Vagina (tissue), 2 donors: ENCODE results near the gene SEMA3B. TPM values are rescaled to one million over a fixed set of nuclear protein-coding genes. Genes with fewer than 3 reads are reported as not detected.

Source experiments
- DNase-seq, 2 donors: peaks; one replicate each; pipeline ENCODE4 v3.0.0-alpha.2; 2017; ENCODE audit errors: extremely low spot score in 2 of 2
- H3K27ac ChIP-seq: fragments of 200-600 bp; sonication (generic); one replicate; pipeline ENCODE4 v1.5.1; 2019
- H3K27me3 ChIP-seq: fragments of 200-600 bp; sonication (generic); one replicate; pipeline ENCODE4 v1.5.1; 2019
- H3K36me3 ChIP-seq, 2 donors: fragments of 200-600 bp; sonication (generic); one replicate each; pipeline ENCODE4 v1.5.1; 2017 to 2019
- H3K4me1 ChIP-seq: fragments of 200-600 bp; sonication (generic); one replicate; pipeline ENCODE4 v1.5.1; 2019
- H3K4me3 ChIP-seq, 2 donors: fragments of 200-600 bp; sonication (generic); 1 replicate in 1 of 2; 2 replicates in 1 of 2; pipeline ENCODE4 v1.5.1; 2016 to 2019
- H3K9me3 ChIP-seq: fragments of 200-600 bp; sonication (generic); one replicate; pipeline ENCODE4 v1.5.1; 2019
- CTCF ChIP-seq, 3 experiments: fragments of 450-650 bp in 2 of 3; fragments of 200-600 bp in 1 of 3; sonication (generic) in 1 of 3; IDR thresholded peaks; one replicate each; pipeline ENCODE4 v1.5.1; 2017 to 2019; ENCODE audit warnings: antibody characterized with exemption in 3 of 3, mild to moderate bottlenecking in 2 of 3, moderate library complexity in 2 of 3
- POLR2A ChIP-seq, 2 donors: fragments of 450-650 bp; IDR thresholded peaks; one replicate each; pipeline ENCODE4 v1.6.1; 2017; ENCODE audit warnings: antibody characterized with exemption in 2 of 2, mild to moderate bottlenecking in 2 of 2, moderate library complexity in 2 of 2
- POLR2AphosphoS5 ChIP-seq, 2 donors: sonication (generic); formaldehyde crosslinking; IDR thresholded peaks; one replicate each; pipeline ENCODE4 v1.9.0; 2017; ENCODE audit warnings: antibody characterized with exemption in 2 of 2, mild to moderate bottlenecking in 2 of 2, low read depth in 1 of 2; ENCODE audit not compliant: insufficient read depth in 1 of 2
- intact Hi-C: fragments of 100-400 bp; cut with DNase I; formaldehyde crosslinking; loops from one replicate; pipeline ENCODE4 v1.15.1; 2023
- total RNA-seq: library from RNA; depleted of rRNA; stranded (reverse); fragments of >200 nt; gene quantifications from one replicate; pipeline ENCODE4 v1.2.3, GENCODE V29; 2016

Gene SEMA3B
- total RNA-seq, 1 donor from 2014 or later, result 32.9 TPM

DNA sequence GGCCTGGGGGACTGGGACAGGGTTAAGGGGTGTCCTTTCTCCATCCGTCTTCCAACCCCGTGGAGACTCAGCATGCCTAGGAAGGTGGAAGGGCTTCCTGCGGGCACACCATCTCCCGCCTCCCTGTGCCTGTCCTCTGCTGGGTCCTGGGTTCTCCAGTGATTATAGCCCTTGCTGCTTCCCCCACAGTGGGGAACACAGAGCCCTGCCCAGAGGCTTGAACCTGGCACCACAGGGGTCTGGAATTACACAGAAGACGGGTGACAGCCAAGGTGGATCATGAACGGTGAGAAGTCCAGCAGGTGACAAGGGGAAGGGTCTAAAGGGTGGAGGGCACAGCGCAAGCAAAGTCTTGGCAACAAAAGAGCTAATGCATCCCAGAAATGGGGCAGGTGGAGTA lies 6.2 kb upstream of the SEMA3B start:
- intact Hi-C loops, result no loop called here
- peak overlapping the region; percentile 98 for H3K27ac ChIP-seq
- peaks cover 75% of the 10 kb centered on the region for H3K4me1 ChIP-seq
- H3K9me3 ChIP-seq, result no peaks in the 10 kb centered on the region
- no peak for DNase-seq
- H3K36me3 ChIP-seq, result peaks cover 0 to 8% of the 10 kb centered on the region in 2 donors
- no peaks in the 10 kb centered on the region for H3K27me3 ChIP-seq
- H3K4me3 ChIP-seq, result no peak overlapping the region
- no peak for TF ChIP-seq POLR2AphosphoS5 (IDR thresholded peaks at IDR 0.05; ENCODE audit: insufficient read depth in 1 of 2, low read depth in 1 of 2)
- TF ChIP-seq CTCF (IDR thresholded peaks at IDR 0.05), result no peak
- TF ChIP-seq POLR2A (IDR thresholded peaks at IDR 0.05), result no peak

- H3K9me3 ChIP-seq, result no peaks in the 10 kb centered on the region
- H3K4me3 ChIP-seq, result no peak overlapping the region
- no peak for TF ChIP-seq CTCF (IDR thresholded peaks at IDR 0.05)
- H3K36me3 ChIP-seq, result no peaks in the 10 kb centered on the region
- H3K4me1 ChIP-seq, result peaks cover 84% of the 10 kb centered on the region
- no peak for DNase-seq
- H3K27me3 ChIP-seq, result no peaks in the 10 kb centered on the region
- peak overlapping the region; percentile 98 for H3K27ac ChIP-seq
- intact Hi-C loops, result no loop called here
Observed at GRCh38 chr3:50263478-50264382, 5.2 kb upstream of the SEMA3B start.

- TF ChIP-seq CTCF (IDR thresholded peaks at IDR 0.05) (no peak), POLR2A (IDR thresholded peaks at IDR 0.05) (no peak), POLR2AphosphoS5 (IDR thresholded peaks at IDR 0.05; ENCODE audit: insufficient read depth in 1 of 2, low read depth in 1 of 2) (peak in 1 of 2 donors; percentile 77)
- H3K9me3 ChIP-seq, result no peaks in the 10 kb centered on the region
- H3K4me1 ChIP-seq, result peaks cover 84% of the 10 kb centered on the region
- H3K36me3 ChIP-seq, result no peaks in the 10 kb centered on the region
- intact Hi-C loops, result no loop called here
- peak overlapping the region; percentile 98 for H3K27ac ChIP-seq
- H3K4me3 ChIP-seq, result no peak overlapping the region
- no peak for DNase-seq
- no peaks in the 10 kb centered on the region for H3K27me3 ChIP-seq
Observed at GRCh38 chr3:50264383-50264963, 4.5 kb upstream of the SEMA3B start.

DNA sequence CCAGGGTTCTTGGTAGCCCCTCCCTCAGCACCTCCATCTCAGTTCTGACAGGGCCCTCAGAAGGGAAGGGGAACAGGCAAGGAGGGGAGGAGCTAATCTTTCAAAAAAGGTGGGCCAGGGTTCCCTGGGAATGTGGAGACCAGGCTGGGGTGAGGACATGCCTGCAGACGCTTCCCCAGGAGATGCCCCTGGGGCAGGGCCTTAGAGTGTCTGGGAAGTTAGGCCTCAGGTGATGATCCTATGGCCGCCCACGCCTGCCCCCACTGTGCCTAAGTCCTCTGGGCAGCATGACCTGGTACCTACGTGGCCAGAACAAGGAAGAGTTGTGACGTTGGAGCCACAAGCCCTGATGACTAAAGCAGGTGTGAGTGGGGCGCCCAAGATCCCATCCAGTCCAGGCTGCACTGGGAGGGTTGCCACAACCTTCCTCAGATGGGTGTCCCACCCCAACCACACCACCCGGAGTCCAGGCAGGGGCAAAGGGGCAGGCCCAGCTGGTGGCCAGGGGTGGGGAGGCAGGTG lies 3.9 kb upstream of the SEMA3B start:
- DNase-seq, result no peak
- Histone ChIP-seq H3K4me1 (peaks cover 85% of the 10 kb centered on the region), H3K9me3 (no peaks in the 10 kb centered on the region), H3K27ac (peak overlapping the region; percentile 98), H3K27me3 (no peaks in the 10 kb centered on the region), H3K36me3 (no peaks in the 10 kb centered on the region), H3K4me3 (no peak overlapping the region)
- peak in 1 of 2 donors; percentile 54 for TF ChIP-seq POLR2AphosphoS5 (IDR thresholded peaks at IDR 0.05; ENCODE audit: insufficient read depth in 1 of 2, low read depth in 1 of 2)
- TF ChIP-seq POLR2A (IDR thresholded peaks at IDR 0.05), result no peak
- intact Hi-C loops, result no loop called here

DNA sequence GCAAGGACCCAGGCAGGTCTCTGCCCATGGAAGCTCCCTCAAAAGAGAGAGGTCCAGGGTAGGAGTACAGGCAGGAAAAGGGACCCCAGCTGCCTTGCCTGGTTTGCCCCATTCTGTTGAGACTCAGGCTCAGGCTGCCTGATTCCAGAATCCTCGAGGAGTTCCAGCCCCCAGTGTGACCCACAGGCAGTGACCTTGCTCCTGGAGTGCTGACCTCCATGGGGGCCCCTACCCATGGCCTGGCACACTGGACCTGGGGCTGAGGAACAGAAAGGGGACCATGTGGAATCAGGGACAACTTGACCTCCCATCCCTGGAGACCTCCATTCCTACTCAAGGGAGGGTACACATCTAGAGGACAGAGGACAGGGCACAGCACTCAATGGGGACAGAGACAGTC lies 3.4 kb upstream of the SEMA3B start:
- TF ChIP-seq POLR2AphosphoS5 (IDR thresholded peaks at IDR 0.05; ENCODE audit: insufficient read depth in 1 of 2, low read depth in 1 of 2), result no peak
- TF ChIP-seq CTCF (IDR thresholded peaks at IDR 0.05), result no peak

More for the DNA sequence above, 3.4 kb upstream of the SEMA3B start:
- Histone ChIP-seq H3K27me3 (no peaks in the 10 kb centered on the region), H3K9me3 (no peaks in the 10 kb centered on the region), H3K27ac (peak overlapping the region; percentile 98), H3K4me1 (peaks cover 86% of the 10 kb centered on the region), H3K4me3 (no peak overlapping the region), H3K36me3 (no peaks in the 10 kb centered on the region)
- DNase-seq, result no peak
- intact Hi-C loops, result no loop called here
